ENCODE measurements around the gene SHISAL1. TPM values are rescaled to one million over a fixed set of nuclear protein-coding genes. Genes with fewer than 3 reads are reported as not detected.

The SHISAL1 gene
- 10 to 100 TPM in 1 of 2 donors, 1 to 10 TPM in 1; 9.8 to 12.7 TPM for total RNA-seq
- long read RNA-seq, donor 1, partial matches to known transcripts, result 0 of 5 reads
- long read RNA-seq, donor 1, other reads (novel, unspliced or antisense), result 5 of 5 reads
- long read RNA-seq, donor 2, partial matches to known transcripts, result 0 of 5 reads
- long read RNA-seq, donor 2, other reads (novel, unspliced or antisense), result 5 of 5 reads

- DNase-seq (ENCODE audit: low spot score), result no peak
- intact Hi-C loops (cut with DNase I), result loop anchor here in 1 of 2 donors (5.0 kb wide), 2 partner anchors 50 to 1160 kb away; partner anchors contain the start of gene TSPO
These were observed at the start of gene SHISAL1 for GRCh38 chr22:44312766-44313165. TSS of gene SHISAL1 (minus strand) at chr22:44312951. CDS start at chr22:44300945, 12,006 bp downstream.

DNA sequence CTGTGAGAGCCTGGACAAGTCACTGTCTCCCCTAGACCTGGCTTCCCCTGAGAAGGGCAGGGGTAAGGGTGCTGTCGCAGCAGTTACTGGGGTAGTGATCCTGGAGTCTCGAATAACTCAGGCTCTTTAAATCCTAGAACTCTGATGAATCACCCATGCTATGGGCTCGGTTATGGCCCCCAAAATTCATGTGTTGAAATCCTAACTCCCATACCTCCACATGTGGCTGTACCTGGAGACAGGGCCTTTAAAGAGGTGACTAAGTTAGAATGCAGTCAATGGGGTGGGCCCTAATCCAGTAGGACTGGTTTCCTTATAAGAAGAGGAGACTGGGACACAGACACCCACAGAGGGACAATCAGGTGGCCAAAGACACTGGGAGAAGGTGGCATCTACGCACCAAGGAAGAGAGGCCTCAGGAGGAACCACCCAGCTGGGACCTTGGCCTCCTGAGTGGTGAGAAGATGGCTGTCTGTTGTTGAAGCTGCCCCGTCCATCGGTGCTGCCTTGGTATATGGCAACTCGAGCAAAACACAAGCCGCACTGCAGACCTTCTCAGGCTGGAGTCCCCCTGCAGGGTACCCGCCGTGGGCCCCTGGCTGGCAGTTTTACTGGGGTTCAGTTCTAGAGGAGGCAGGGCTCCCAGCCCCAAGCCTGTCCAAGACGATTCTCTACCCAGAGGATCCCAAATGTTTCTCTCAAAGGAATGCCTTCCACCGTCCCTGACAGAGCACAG, 48.8 kb upstream of the SHISAL1 start:
- peak; percentile 75 for DNase-seq (ENCODE audit: low spot score)
- intact Hi-C loops (cut with DNase I), result loop anchor here in 1 of 2 donors (5.0 kb wide), 1 partner anchor 49 kb away; the partner anchor contains the start of gene SHISAL1

DNA sequence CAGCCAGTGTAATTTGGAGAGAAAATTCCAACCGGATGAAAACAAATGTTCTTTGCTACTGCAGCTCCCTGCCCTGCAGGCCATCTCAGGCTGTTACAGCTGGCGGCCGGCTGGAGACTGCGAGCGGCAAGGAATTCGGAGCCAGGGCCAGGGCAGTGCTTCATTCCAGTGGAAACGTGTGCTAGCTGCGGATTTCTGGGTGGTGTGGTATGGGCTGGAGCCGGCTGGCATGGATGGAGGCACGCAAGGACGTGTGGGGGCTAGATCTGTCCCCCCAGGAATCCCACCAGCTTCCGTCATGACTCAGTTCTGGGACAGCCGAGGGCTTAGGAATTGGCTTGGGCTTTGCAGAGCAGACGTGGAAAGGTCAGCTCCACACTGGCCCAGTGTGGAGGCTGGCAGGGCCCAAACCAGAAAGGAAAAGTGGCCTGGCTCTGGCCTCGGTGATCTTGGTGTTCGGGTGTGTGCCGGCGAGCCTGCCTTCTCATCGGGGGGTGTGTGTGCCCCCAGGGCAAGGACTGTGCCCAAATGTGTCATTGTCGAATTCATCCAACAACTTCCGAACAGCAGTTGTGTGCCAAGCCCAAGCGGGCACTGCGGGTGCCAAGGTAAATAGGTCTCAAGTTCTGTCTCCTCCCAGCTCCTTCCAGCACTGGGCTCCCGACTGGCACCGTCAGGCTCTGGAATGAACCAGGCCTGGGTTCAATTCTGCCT, 48.1 kb upstream of the SHISAL1 start:
- intact Hi-C loops (cut with DNase I), result loop anchor here in 1 of 2 donors (5.0 kb wide), 1 partner anchor 49 kb away; the partner anchor contains the start of gene SHISAL1
- peak; percentile 91 for DNase-seq (ENCODE audit: low spot score)

DNA sequence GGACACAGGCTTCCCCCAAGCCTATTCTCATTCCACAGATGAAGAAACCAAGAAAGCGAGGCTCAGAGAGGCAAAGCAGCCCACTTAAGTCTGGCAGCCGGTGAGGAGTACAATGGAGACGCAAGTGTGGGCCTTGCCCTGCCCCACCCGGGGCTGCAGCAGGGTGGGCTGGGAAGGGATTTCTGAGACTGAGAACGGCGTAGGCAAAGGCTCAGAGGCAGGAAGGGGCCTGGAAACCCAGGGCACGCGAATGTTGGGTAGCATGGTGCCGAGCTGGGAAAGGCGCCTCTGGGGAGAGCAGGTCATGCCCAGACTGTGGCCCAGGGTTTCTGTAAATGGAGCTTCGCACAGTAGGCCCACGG, 47.5 kb upstream of the SHISAL1 start:
- intact Hi-C loops (cut with DNase I), result loop anchor here in 1 of 2 donors (5.0 kb wide), 1 partner anchor 48 kb away; the partner anchor contains the start of gene SHISAL1

GRCh38 chr22:44359496-44360110, 46.9 kb upstream of the SHISAL1 start:
- peak; percentile 57 for DNase-seq (ENCODE audit: low spot score)
- intact Hi-C loops (cut with DNase I), result loop anchor here in 1 of 2 donors (5.0 kb wide), 1 partner anchor 47 kb away; the partner anchor contains the start of gene SHISAL1

More for the DNA sequence above, 47.5 kb upstream of the SHISAL1 start:
- no peak for DNase-seq (ENCODE audit: low spot score)

DNA sequence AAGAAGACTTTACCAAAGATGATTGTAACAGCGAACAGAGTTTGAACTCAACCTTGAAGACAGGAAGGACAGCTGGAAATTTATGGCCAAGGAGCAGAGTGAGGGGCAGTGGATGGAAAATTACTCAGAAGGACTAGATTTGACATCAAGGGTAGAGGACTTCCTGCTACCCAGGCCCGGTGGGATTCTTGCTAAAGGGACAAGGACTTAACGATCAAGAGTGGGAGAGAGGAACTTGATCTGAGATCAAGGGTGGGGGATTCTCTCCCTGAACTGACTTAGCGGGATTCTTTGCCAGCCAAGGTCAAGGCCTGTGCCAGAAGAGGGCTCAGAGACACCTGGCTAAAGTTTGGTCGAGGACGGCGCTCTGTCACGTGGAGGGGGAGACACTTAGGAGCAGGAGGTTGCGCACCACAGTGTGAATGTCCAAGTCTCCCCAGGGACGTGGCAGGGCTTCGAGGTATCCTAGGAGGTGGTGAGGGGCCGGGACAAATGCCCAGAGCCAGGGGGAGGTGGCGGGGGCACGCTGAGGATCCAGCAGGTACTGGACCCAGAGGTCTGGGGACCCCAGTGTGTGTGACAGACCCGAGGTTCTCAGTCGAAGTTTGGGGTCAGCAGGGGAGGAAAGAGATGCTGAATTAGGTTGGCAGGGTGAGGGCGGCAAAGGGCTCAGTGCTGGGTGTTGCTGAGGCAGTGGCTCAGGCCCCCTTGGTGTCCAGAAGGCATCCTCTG, 46.1 kb upstream of the SHISAL1 start:
- peak; percentile 76 for DNase-seq (ENCODE audit: low spot score)
- intact Hi-C loops (cut with DNase I), result no loop called here

GRCh38 chr22:44357966-44358465, 45.3 kb upstream of the SHISAL1 start:
- DNase-seq (ENCODE audit: low spot score), result peak; percentile 79
- intact Hi-C loops (cut with DNase I), result no loop called here

DNA sequence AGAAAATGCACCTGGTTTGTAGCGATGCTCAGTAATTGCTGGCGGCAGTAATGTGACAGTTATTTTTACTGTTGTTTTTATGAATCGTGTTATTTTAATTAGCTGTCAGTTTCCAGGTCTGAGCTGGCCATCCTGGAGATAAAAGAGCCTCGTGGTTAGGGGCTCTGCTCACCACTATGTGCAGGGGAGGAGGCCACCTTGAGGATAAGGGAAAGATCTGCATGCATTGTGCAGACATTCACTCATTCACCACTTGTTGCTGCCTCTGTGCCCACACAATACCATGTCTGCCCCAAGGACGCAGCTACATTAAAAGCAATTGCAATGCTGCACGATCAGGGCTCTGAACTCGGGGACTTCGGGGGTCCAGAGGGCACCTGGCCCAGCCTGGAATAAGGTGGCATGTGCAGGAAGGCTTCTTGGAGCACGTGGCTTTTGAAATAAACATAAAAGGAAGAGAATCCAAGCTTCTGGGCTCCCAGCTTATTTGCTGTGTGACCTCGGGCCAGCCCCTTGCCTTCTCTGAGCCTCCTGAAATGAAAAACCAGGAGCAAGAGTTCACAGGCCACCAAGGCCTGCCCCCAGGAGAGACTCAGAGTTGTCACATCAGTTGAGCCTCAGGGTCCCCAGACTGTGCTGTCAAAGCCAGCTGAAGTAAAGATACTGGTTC, 44.7 kb upstream of the SHISAL1 start:
- peak; percentile 43 for DNase-seq (ENCODE audit: low spot score)

GRCh38 chr22:44355716-44356070, 42.9 kb upstream of the SHISAL1 start:
- intact Hi-C loops (cut with DNase I), result no loop called here
- peak; percentile 31 for DNase-seq (ENCODE audit: low spot score)

More for the DNA sequence above, 44.7 kb upstream of the SHISAL1 start:
- intact Hi-C loops (cut with DNase I), result no loop called here

DNA sequence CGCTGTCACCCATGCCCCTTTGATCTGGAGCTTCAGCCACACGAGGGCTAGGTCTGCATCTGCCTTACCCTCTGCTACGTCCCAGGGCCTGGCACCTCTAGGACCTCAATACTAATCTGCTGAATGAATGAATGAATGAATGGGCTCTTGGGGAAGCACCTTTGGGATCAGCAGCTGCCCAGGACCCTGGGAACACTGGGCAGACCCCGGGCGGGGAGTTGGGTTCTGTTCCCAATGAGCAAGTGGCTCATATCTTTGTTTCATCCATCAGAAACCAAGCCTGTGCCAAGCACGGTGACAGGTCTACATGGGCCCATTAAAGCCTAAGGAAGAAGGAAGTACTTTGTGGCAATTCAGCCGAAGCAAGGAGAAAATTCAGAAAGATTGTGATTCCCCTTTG, 41.5 kb upstream of the SHISAL1 start:
- DNase-seq (ENCODE audit: low spot score), result peak; percentile 70
- intact Hi-C loops (cut with DNase I), result no loop called here

DNA sequence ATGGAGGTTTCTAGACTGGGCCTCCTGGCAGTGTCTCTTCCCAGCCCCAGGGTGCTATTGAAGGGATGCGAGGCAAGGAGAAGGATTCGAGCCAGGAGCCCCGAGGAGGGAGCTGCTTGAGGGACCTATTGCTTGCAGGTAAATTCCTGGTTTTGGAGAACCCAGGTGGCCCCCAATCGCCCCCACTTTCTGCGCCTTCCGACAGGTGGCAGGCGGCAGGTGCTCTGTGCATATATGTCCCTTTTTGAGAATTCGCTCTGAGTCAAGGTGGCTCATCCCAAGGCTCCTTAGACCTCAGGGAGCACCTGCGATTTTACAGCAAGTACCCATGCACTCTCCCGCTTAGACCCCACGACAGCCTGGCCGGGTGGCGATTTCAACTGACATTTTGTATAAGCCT, 40.3 kb upstream of the SHISAL1 start:
- intact Hi-C loops (cut with DNase I), result no loop called here
- peak; percentile 70 for DNase-seq (ENCODE audit: low spot score)

- intact Hi-C loops (cut with DNase I), result no loop called here
- peak; percentile 55 for DNase-seq (ENCODE audit: low spot score)
These were observed 39.8 kb upstream of the SHISAL1 start for GRCh38 chr22:44352378-44353035.

DNA sequence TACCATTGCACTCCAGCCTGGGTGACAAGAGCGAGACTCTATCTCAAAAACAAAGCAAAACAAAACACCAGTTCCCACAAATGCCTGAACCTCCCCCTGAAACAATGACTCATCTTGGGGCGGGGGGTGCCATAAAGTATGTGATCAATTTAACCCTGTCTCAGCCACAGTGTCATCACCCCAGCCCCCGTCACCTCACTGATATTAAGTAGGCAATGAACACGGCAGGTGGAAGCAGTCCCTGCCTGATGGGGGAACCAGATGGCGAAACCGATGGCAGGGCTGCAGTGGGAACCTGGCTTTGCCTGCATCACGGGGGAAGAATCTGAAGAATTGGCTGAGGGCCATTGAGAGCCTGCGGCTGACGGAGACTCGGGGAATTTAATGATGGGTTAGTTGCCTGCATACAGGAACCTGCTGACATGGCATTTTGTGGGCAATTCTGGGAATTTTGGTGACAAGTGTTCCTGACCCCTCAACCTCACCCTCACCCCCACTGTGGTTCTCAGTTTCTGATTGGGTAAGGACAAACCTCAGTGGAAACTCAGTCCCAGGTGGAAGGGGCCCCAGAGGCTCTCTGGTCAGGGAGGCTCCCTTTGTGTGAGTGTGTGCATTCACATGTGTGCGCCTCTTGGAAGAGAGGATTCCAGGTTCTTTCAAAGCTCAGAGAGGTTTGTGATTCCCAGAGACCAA, 39.1 kb upstream of the SHISAL1 start:
- intact Hi-C loops (cut with DNase I), result no loop called here
- DNase-seq (ENCODE audit: low spot score), result no peak

GRCh38 chr22:44351037-44351436, 38.3 kb upstream of the SHISAL1 start:
- DNase-seq (ENCODE audit: low spot score), result no peak
- intact Hi-C loops (cut with DNase I), result no loop called here

DNA sequence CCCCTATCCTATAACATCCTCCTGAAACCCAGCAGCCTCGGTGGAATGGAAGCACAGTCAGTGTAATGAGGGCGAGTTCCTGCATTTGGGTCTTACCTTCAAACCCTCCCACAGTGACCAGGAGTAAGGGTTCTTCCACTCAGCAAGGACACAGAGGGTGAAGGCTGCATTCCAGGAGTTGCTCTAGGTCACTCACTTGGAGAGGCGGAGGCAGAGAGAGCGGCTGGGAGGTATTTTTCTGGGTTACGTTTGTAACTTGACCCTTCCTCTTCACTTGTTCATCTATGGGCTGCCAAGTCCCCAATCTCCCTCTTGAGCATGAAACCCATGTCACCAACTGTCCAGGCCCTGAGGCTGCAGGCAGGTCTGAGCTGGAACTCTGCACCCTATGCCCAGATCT, 36.8 kb upstream of the SHISAL1 start:
- DNase-seq (ENCODE audit: low spot score), result no peak
- intact Hi-C loops (cut with DNase I), result no loop called here

GRCh38 chr22:44348971-44349560, 36.3 kb upstream of the SHISAL1 start:
- intact Hi-C loops (cut with DNase I), result no loop called here
- DNase-seq (ENCODE audit: low spot score), result no peak

- intact Hi-C loops (cut with DNase I), result no loop called here
- DNase-seq (ENCODE audit: low spot score), result no peak
These were observed 34.8 kb upstream of the SHISAL1 start for GRCh38 chr22:44347549-44347948.

Measured in posterior vena cava (tissue), 2 donors.